GM13977 (cell line): Measurements from ENCODE around the gene CDH4.

ENCODE experiments used
- DNase-seq: peaks from one replicate; pipeline ENCODE4 v3.0.0; 2012; ENCODE audit warnings: low spot score
- in situ Hi-C: fragments of 300-500 bp; cut with MboI; formaldehyde crosslinking; loops from one replicate; pipeline ENCODE4 v1.12.0; 2022; ENCODE audit warnings: low sequenced_read_pairs, low pct_unique_long_range_greater_than_20kb, mixed read lengths, inconsistent platforms; ENCODE audit not compliant: unreplicated experiment
- TF ChIP-seq, protein P1 (sequence below): IDR thresholded peaks from 2 replicates; pipeline ENCODE4 v1.5.1; 2012; ENCODE audit warnings: mild to moderate bottlenecking, control low read depth; ENCODE audit not compliant: insufficient read depth; ENCODE audit errors: extremely low read depth, missing control alignments

The CDH4 gene

DNA sequence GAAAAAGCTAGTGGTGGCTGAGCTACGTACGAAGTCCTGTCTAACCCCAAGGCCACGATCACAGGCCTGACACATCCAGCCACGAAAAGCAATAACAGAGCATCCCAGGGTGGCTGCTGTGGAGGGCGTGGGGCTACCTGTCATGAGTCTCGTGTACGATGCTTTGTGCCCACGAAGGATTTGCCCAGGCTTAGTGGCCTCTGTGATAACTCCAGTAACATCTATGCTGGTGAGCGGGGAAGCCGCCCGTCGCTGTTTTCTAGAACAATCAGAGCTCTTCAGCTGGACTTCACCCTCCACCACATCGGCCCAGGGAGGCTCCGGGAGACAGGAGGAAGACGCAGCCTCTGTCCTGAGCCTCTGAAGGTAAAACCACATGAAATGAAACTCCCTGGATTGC lies 563.1 kb downstream of the CDH4 start:
- TF ChIP-seq, protein P1, sequence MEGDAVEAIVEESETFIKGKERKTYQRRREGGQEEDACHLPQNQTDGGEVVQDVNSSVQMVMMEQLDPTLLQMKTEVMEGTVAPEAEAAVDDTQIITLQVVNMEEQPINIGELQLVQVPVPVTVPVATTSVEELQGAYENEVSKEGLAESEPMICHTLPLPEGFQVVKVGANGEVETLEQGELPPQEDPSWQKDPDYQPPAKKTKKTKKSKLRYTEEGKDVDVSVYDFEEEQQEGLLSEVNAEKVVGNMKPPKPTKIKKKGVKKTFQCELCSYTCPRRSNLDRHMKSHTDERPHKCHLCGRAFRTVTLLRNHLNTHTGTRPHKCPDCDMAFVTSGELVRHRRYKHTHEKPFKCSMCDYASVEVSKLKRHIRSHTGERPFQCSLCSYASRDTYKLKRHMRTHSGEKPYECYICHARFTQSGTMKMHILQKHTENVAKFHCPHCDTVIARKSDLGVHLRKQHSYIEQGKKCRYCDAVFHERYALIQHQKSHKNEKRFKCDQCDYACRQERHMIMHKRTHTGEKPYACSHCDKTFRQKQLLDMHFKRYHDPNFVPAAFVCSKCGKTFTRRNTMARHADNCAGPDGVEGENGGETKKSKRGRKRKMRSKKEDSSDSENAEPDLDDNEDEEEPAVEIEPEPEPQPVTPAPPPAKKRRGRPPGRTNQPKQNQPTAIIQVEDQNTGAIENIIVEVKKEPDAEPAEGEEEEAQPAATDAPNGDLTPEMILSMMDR: no peak
- in situ Hi-C loops: no loop called here
- no peak for DNase-seq

DNA sequence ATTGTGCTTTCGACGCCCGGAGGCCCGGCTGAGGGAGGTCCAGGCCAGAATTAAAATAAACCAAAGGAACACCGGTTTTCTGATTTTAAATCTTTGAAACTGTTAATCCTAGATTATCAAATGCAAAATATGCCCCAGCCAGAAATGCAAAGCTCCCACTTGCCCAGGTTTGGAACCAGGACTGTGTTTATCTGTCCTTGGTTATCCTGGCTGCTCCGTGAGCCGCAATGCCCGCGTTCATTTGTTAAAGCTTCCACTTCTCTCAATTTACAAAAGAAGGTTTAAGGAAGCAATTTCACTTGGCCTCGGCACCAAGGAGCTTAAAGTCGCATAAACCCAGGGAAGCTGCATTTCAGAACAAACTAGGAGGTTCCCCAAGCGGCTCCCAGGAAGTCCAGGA lies 563.6 kb downstream of the CDH4 start:
- in situ Hi-C loops: no loop called here
- TF ChIP-seq, protein P1: no peak
- no peak for DNase-seq

DNA sequence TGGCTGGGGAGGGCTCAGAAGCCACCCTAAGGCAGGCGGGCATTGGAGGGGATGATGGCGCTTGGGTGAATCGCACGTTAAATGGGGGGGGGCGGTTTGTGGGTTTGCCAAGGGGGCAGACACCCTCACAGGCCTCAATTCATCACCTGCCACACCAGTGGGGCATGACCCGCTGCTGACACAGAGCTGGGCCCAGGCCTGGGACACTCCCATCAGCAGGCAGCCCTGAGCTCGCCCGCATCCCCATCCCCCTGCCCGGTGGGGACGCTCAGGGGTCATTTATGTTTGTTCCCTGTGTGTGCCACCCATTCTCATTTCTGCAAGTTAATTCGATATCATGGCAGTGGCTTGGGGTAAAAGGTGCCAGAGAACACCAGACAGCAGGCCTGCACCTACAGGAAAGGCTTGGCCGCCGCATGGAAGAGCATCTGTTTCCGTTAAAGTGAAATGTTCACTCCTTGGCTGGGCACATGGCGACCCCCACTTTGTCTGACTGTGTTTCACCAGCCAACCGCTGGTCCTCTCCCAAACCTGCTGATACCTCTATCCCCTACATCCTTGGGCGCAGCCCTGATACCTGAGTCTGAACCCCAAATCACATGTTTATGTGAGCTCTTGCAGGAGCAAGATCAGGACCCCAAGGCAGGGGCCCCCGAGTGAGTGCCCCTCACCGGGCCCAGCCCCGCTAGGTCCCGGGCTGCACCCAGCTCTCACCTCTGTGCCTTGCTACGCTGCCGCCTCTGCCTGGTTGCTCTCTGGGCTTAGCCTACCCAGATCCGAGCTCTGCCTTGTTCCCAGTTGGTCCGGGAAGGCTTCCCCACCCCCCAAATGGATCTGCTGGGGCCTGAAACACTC lies 564.8 kb downstream of the CDH4 start:
- TF ChIP-seq, protein P1: no peak
- in situ Hi-C loops: no loop called here
- no peak for DNase-seq

DNA sequence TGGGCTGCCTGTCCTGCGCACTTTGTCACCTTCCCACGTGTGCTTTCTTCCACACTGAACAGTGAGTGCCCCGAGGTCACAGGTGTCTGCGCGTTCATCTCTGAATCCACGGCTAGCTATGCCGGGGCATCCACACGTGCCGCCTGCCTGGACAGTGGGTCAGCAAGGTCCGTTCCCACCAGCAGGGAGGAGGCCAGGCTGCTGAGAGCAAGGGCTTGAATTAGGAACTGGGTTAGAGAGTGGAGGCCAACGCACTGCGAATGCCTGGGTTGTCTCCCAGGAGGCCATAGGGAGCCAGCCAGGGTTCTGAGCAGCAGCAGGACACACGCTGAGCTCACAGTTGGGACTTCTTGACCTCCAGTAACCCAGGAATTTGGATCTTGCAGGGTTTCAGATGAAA lies 565.5 kb downstream of the CDH4 start:
- DNase-seq: no peak
- TF ChIP-seq, protein P1: no peak

GRCh38 chr20:61818746-61819573 lies 566.9 kb downstream of the CDH4 start:
- DNase-seq: no peak
- TF ChIP-seq, protein P1: no peak
- in situ Hi-C loops: no loop called here

More for the DNA sequence above, 565.5 kb downstream of the CDH4 start:
- in situ Hi-C loops: no loop called here

- in situ Hi-C loops: no loop called here
- DNase-seq: no peak
- TF ChIP-seq, protein P1: no peak
Measured at GRCh38 chr20:61819574-61819846, 567.4 kb downstream of the CDH4 start.
